Ishikawa (cell line): ENCODE measurements around the gene CKAP2.

Source experiments
- CEBPB ChIP-seq: IDR thresholded peaks from 2 replicates; pipeline ENCODE4 v1.6.1; 2012
- CREB1 ChIP-seq: IDR thresholded peaks from 2 replicates; pipeline ENCODE4 v1.6.1; 2012; ENCODE audit warnings: low read depth
- EGR1 ChIP-seq: IDR thresholded peaks from 2 replicates; pipeline ENCODE4 v1.6.1; 2012
- EP300 ChIP-seq: IDR thresholded peaks from 2 replicates; pipeline ENCODE4 v1.6.1; 2012; ENCODE audit warnings: borderline replicate concordance
- FOXM1 ChIP-seq: IDR thresholded peaks from 2 replicates; pipeline ENCODE4 v1.6.1; 2012; ENCODE audit warnings: low read depth, borderline replicate concordance
- MAX ChIP-seq: IDR thresholded peaks from 2 replicates; pipeline ENCODE4 v1.6.1; 2012
- NFIC ChIP-seq: IDR thresholded peaks from 2 replicates; pipeline ENCODE4 v1.6.1; 2012
- RAD21 ChIP-seq: IDR thresholded peaks from 2 replicates; pipeline ENCODE4 v1.6.1; 2012; ENCODE audit warnings: low read depth
- TAF1 ChIP-seq: IDR thresholded peaks from 2 replicates; pipeline ENCODE4 v1.6.1; 2012; ENCODE audit warnings: low read depth, mild to moderate bottlenecking
- TCF12 ChIP-seq: IDR thresholded peaks from 2 replicates; pipeline ENCODE4 v1.6.1; 2012; ENCODE audit warnings: low read depth
- TEAD4 ChIP-seq: IDR thresholded peaks from 2 replicates; pipeline ENCODE4 v1.6.1; 2012
- YY1 ChIP-seq: IDR thresholded peaks from 2 replicates; pipeline ENCODE4 v1.6.1; 2012; ENCODE audit warnings: low read depth
- ZBTB7A ChIP-seq: IDR thresholded peaks from 2 replicates; pipeline ENCODE4 v1.6.1; 2012; ENCODE audit warnings: low read depth
- TF ChIP-seq, protein P1 (sequence below): IDR thresholded peaks from 2 replicates; pipeline ENCODE4 v1.6.1; 2012; ENCODE audit warnings: low read depth, mild to moderate bottlenecking
- TF ChIP-seq, protein P2 (sequence below): IDR thresholded peaks from 2 replicates; pipeline ENCODE4 v1.6.1; 2012

The CKAP2 gene

DNA sequence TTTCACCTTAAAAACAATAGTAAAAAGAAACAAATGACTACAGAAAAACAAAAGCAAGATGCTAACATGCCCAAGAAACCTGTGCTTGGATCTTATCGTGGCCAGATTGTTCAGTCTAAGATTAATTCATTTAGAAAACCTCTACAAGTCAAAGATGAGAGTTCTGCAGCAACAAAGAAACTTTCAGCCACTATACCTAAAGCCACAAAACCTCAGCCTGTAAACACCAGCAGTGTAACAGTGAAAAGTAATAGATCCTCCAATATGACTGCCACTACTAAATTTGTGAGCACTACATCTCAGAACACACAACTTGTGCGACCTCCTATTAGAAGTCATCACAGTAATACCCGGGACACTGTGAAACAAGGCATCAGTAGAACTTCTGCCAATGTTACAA, 6.0 kb downstream of the CKAP2 start:
- TF ChIP-seq TEAD4 (no peak), EGR1 (no peak), TCF12 (no peak), EP300 (no peak), RAD21 (no peak), TAF1 (no peak), CEBPB (no peak), FOXM1 (no peak), MAX (no peak), YY1 (no peak), ZBTB7A (no peak), NFIC (no peak)
- TF ChIP-seq, protein P1, sequence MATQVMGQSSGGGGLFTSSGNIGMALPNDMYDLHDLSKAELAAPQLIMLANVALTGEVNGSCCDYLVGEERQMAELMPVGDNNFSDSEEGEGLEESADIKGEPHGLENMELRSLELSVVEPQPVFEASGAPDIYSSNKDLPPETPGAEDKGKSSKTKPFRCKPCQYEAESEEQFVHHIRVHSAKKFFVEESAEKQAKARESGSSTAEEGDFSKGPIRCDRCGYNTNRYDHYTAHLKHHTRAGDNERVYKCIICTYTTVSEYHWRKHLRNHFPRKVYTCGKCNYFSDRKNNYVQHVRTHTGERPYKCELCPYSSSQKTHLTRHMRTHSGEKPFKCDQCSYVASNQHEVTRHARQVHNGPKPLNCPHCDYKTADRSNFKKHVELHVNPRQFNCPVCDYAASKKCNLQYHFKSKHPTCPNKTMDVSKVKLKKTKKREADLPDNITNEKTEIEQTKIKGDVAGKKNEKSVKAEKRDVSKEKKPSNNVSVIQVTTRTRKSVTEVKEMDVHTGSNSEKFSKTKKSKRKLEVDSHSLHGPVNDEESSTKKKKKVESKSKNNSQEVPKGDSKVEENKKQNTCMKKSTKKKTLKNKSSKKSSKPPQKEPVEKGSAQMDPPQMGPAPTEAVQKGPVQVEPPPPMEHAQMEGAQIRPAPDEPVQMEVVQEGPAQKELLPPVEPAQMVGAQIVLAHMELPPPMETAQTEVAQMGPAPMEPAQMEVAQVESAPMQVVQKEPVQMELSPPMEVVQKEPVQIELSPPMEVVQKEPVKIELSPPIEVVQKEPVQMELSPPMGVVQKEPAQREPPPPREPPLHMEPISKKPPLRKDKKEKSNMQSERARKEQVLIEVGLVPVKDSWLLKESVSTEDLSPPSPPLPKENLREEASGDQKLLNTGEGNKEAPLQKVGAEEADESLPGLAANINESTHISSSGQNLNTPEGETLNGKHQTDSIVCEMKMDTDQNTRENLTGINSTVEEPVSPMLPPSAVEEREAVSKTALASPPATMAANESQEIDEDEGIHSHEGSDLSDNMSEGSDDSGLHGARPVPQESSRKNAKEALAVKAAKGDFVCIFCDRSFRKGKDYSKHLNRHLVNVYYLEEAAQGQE = no peak
- TF ChIP-seq, protein P2, sequence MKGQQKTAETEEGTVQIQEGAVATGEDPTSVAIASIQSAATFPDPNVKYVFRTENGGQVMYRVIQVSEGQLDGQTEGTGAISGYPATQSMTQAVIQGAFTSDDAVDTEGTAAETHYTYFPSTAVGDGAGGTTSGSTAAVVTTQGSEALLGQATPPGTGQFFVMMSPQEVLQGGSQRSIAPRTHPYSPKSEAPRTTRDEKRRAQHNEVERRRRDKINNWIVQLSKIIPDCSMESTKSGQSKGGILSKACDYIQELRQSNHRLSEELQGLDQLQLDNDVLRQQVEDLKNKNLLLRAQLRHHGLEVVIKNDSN = no peak

GRCh38 chr13:52463526-52463925, 8.2 kb downstream of the CKAP2 start:
- no peak for TF ChIP-seq EGR1
- TF ChIP-seq TEAD4 = no peak
- TF ChIP-seq MAX = no peak
- no peak for TF ChIP-seq RAD21
- TF ChIP-seq CREB1 = no peak
- no peak for TF ChIP-seq YY1
- no peak for TF ChIP-seq CEBPB
- TF ChIP-seq, protein P2 = no peak
- TF ChIP-seq ZBTB7A = no peak
- TF ChIP-seq EP300 = no peak
- TF ChIP-seq, protein P1 = no peak
- no peak for TF ChIP-seq NFIC
- no peak for TF ChIP-seq FOXM1
- no peak for TF ChIP-seq TAF1
- TF ChIP-seq TCF12 = no peak
